DMS 273 treated with DMSO at 0.1 percent for 48 hours (cell line): ENCODE measurements around the gene SGK2.

ENCODE experiments used
- DNase-seq: peaks from one replicate; lab custom pipeline; 2025; lab: John Stamatoyannopoulos, UW

The SGK2 gene

GRCh38 chr20:43536041-43536816, 22.6 kb upstream of the SGK2 start:
- no peak for DNase-seq

GRCh38 chr20:43536817-43537440, 21.9 kb upstream of the SGK2 start:
- DNase-seq = no peak

GRCh38 chr20:43537921-43538877, 20.6 kb upstream of the SGK2 start:
- peak; percentile 4 for DNase-seq

GRCh38 chr20:43538878-43539700, 19.7 kb upstream of the SGK2 start:
- no peak for DNase-seq

GRCh38 chr20:43539975-43540672, 18.7 kb upstream of the SGK2 start:
- DNase-seq = no peak

- DNase-seq = no peak
Observed at GRCh38 chr20:43540673-43541060, 18.2 kb upstream of the SGK2 start.

- no peak for DNase-seq
Observed at GRCh38 chr20:43541214-43541613, 17.6 kb upstream of the SGK2 start.

- DNase-seq = no peak
Observed at GRCh38 chr20:43542161-43542560, 16.7 kb upstream of the SGK2 start.

- no peak for DNase-seq
Observed at GRCh38 chr20:43542674-43543073, 16.2 kb upstream of the SGK2 start.

GRCh38 chr20:43543138-43543537, 15.7 kb upstream of the SGK2 start:
- DNase-seq = no peak

GRCh38 chr20:43544501-43544900, 14.3 kb upstream of the SGK2 start:
- no peak for DNase-seq

GRCh38 chr20:43545837-43546578, 12.8 kb upstream of the SGK2 start:
- no peak for DNase-seq

GRCh38 chr20:43548273-43548880, 10.4 kb upstream of the SGK2 start:
- DNase-seq = no peak

GRCh38 chr20:43549416-43550065, 9.3 kb upstream of the SGK2 start:
- no peak for DNase-seq

GRCh38 chr20:43550456-43550855, 8.4 kb upstream of the SGK2 start:
- DNase-seq = no peak

- DNase-seq = no peak
Observed at GRCh38 chr20:43554369-43554768, 4.5 kb upstream of the SGK2 start.

- no peak for DNase-seq
Observed at GRCh38 chr20:43559147-43559987, 540 bp downstream of the SGK2 start.

- no peak for DNase-seq
Observed at GRCh38 chr20:43560974-43561373, 2.1 kb downstream of the SGK2 start.
